ENCODE measurements around the gene ELOF1. TPM values are rescaled to one million over a fixed set of nuclear protein-coding genes. Genes with fewer than 3 reads are reported as not detected.

Gene ELOF1
- polyA plus RNA-seq, 3 donors: 48.5 to 95.5 (median 77.5) TPM

DNA sequence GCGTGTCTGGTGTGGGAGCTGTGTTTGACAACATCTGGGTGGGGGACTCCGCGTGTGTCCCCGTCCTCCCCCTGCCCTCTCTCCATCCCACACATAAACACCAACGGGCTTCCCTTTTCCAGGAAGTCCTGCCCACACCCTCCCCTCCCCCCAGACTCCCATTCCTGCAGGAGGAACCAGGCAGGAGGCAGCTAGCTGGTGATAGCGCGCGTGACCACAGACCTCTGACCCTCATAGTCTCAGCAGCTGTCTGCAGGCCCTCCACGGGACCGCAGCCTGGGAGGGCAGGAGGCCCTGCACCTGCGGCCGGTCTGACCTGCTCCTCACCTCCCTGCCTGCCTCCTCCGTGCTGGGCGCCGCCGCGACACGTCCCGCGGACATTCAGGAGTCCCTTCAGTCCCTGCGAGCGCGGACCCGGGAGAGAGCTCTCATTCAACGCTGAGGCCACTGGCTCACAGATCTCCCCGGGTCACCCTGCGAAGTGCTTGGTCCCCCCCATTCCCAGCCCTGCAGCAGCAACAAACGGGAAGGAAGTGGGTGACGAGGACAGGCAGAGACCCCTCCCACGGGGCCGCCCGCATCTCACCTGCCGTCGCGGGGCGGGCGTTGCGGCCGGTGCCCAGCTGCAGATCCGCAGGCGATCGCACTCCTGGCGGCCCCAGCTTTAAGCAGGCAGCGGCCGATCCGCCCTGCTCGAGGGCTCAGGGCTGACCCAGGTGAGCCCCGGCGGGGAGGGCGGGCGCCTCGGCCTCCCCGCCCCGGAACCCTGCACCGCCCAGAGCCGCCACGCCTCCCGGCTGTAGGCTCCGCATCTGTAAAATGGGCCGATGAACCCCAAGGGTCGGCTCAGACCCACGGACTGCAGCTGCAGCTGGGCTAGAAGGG lies 19.5 kb upstream of the ELOF1 start:
- 3% methylated on average over 48 of the region's 62 CpGs for WGBS (ENCODE audit: insufficient coverage)
- H3K4me1 ChIP-seq (ENCODE audit: control insufficient read depth in 1 of 2, insufficient read depth in 2 of 2, low read length in 2 of 2): peaks cover 70 to 76% of the 10 kb centered on the region in 2 donors
- peaks cover 68% of the 10 kb centered on the region for H3K4me1 Mint-ChIP-seq

More for the DNA sequence above, 19.5 kb upstream of the ELOF1 start:
- Histone ChIP-seq H3K4me3 (replicated peaks in 1 of 3; ENCODE audit: low read depth in 2 of 3, low read length in 3 of 3) (peak overlapping the region; percentile 39 to 77 (median 54)), H3K79me2 (ENCODE audit: insufficient read depth, low read length) (no peaks in the 10 kb centered on the region), H3K9me3 (replicated peaks in 1 of 2; ENCODE audit: control insufficient read depth in 1 of 2, insufficient read depth in 1 of 2, low read length in 2 of 2) (no peaks in the 10 kb centered on the region), H3K4me2 (replicated peaks; ENCODE audit: extremely low read depth, low read length, poor library complexity, severe bottlenecking) (peak overlapping the region; percentile 85), H3K36me3 (replicated peaks in 1 of 2; ENCODE audit: control insufficient read depth in 1 of 2, insufficient read depth in 2 of 2, low read length in 2 of 2) (no peaks in the 10 kb centered on the region), H2AFZ (ENCODE audit: insufficient read depth, low read depth, low read length, poor library complexity, severe bottlenecking) (peak overlapping the region; percentile 83), H4K20me1 (ENCODE audit: insufficient read depth, low read length) (no peaks in the 10 kb centered on the region), H3K27me3 (ENCODE audit: control insufficient read depth in 2 of 2, insufficient read depth in 2 of 2, low read length in 2 of 2) (no peaks in the 10 kb centered on the region), H3K9ac (ENCODE audit: insufficient read depth, low read length, poor library complexity, severe bottlenecking) (peak overlapping the region; percentile 69), H3K27ac (ENCODE audit: low read depth in 1 of 2, low read length in 2 of 2) (peak overlapping the region; percentile 48 to 77)
- intact Hi-C loops (cut with micrococcal nuclease): no loop called here
- H3K4me3 Mint-ChIP-seq: peak overlapping the region; percentile 75 to 85
- peaks cover 2 to 16% (median 5%) of the 10 kb centered on the region in 3 donors for H3K27me3 Mint-ChIP-seq (ENCODE audit: low read depth in 3 of 3)
- H3K27ac Mint-ChIP-seq: peak overlapping the region; percentile 63 to 89 (median 85)
- TF ChIP-seq, protein P1, sequence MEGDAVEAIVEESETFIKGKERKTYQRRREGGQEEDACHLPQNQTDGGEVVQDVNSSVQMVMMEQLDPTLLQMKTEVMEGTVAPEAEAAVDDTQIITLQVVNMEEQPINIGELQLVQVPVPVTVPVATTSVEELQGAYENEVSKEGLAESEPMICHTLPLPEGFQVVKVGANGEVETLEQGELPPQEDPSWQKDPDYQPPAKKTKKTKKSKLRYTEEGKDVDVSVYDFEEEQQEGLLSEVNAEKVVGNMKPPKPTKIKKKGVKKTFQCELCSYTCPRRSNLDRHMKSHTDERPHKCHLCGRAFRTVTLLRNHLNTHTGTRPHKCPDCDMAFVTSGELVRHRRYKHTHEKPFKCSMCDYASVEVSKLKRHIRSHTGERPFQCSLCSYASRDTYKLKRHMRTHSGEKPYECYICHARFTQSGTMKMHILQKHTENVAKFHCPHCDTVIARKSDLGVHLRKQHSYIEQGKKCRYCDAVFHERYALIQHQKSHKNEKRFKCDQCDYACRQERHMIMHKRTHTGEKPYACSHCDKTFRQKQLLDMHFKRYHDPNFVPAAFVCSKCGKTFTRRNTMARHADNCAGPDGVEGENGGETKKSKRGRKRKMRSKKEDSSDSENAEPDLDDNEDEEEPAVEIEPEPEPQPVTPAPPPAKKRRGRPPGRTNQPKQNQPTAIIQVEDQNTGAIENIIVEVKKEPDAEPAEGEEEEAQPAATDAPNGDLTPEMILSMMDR (IDR thresholded peaks at IDR 0.05): no peak
- DNase-seq: peak; percentile 39 to 52 (median 44)
- peaks cover 0 to 13% (median 0%) of the 10 kb centered on the region in 7 donors for H3K9me3 Mint-ChIP-seq
- H3K36me3 Mint-ChIP-seq: peaks cover 3 to 5% of the 10 kb centered on the region in 2 donors

Measured in CD14-positive monocyte (primary cell).